GM18907 (cell line): ENCODE measurements around the gene SERTAD3.

ENCODE experiments used
- ATAC-seq: cut with Tn5 transposase; IDR thresholded peaks from one replicate; pipeline ENCODE4 v1.9.1; 2021; ENCODE audit warnings: mild to moderate bottlenecking, moderate library complexity; ENCODE audit not compliant: unreplicated experiment

The SERTAD3 gene

GRCh38 chr19:40425450-40426287 is 18.5 kb downstream of the SERTAD3 start, which contains the start of gene SERTAD1:
Gene SERTAD1, minus strand, starts transcription at chr19:40425992. Its CDS starts 2,446 bp downstream, at chr19:40423546.
- peak; percentile 86 for ATAC-seq

- ATAC-seq, result peak; percentile 2
These were observed 19.3 kb downstream of the SERTAD3 start for GRCh38 chr19:40424637-40425449.

- no peak for ATAC-seq
These were observed 20.2 kb downstream of the SERTAD3 start for GRCh38 chr19:40423938-40424337.

- ATAC-seq, result no peak
These were observed 21.2 kb downstream of the SERTAD3 start for GRCh38 chr19:40422748-40423566.

GRCh38 chr19:40421993-40422747 is 22.0 kb downstream of the SERTAD3 start:
- ATAC-seq, result no peak

GRCh38 chr19:40420766-40421765 is 23.1 kb downstream of the SERTAD3 start:
- ATAC-seq, result peak; percentile 39

GRCh38 chr19:40420451-40420765 is 23.7 kb downstream of the SERTAD3 start:
- no peak for ATAC-seq

GRCh38 chr19:40419780-40420179 is 24.4 kb downstream of the SERTAD3 start:
- ATAC-seq, result no peak

- no peak for ATAC-seq
These were observed 25.0 kb downstream of the SERTAD3 start for GRCh38 chr19:40419066-40419612.

GRCh38 chr19:40418040-40418439 is 26.1 kb downstream of the SERTAD3 start:
- ATAC-seq, result no peak

GRCh38 chr19:40417643-40417981 is 26.5 kb downstream of the SERTAD3 start:
- ATAC-seq, result no peak

- no peak for ATAC-seq
These were observed 27.1 kb downstream of the SERTAD3 start for GRCh38 chr19:40416918-40417642.

GRCh38 chr19:40415768-40416167 is 28.4 kb downstream of the SERTAD3 start:
- no peak for ATAC-seq

GRCh38 chr19:40414542-40415535 is 29.3 kb downstream of the SERTAD3 start:
- ATAC-seq, result no peak

- ATAC-seq, result no peak
These were observed 30.8 kb downstream of the SERTAD3 start, which contains the start of gene PRX for GRCh38 chr19:40413291-40413845. Gene PRX, minus strand, starts transcription at chr19:40413378. Its CDS starts 5,446 bp downstream, at chr19:40407932.

GRCh38 chr19:40412866-40413265 is 31.3 kb downstream of the SERTAD3 start:
- no peak for ATAC-seq
